Measurements from ENCODE around the gene COL1A1.

- no peak for TF ChIP-seq CTCF (IDR thresholded peaks at IDR 0.05)
- no peak for TF ChIP-seq POLR2A (IDR thresholded peaks at IDR 0.05)
Measured at GRCh38 chr17:50187394-50187725, 14.1 kb downstream of the COL1A1 start.
